AG09319 (cell line): ENCODE data around the gene ZIC4.

Source experiments
- DNase-seq: peaks from one replicate; pipeline ENCODE4 v3.0.0-alpha.2; 2010; ENCODE audit warnings: low read depth; ENCODE audit errors: extremely low read depth
- CTCF ChIP-seq: IDR thresholded peaks from 2 replicates; pipeline ENCODE4 v1.5.1; 2011; ENCODE audit warnings: low read depth, mild to moderate bottlenecking, inconsistent platforms, low read length, moderate library complexity

ZIC4 gene

GRCh38 chr3:147412917-147413685, 6.8 kb upstream of the ZIC4 start:
- TF ChIP-seq CTCF = no peak
- no peak for DNase-seq

DNA sequence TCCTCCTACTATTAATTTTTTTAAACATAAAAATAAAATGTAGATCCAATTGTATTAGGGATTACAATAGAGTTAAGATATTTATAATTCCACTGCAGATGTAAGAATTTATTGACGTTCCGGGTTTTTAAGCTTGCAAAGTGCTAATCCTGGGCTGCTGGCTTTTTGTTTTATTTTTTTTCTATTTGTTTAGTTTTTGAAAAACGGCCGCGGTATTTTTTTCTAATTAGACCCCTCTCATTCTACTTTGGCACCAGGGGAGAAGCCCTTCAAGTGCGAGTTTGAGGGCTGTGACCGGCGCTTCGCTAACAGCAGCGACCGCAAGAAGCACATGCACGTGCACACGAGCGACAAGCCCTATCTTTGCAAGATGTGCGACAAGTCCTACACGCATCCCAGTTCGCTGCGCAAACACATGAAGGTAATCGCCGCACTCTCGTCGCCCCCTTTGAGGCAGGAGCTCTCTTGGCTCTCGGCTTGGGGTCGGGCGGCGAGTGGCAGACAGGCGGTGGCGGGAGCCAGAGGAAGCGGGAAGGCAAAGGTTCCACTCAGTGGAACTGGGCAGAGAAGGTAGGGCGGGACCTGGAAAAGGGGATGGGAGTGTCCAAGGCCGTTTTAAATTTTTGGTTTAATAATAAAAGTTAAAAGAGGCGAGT, 6.0 kb upstream of the ZIC4 start:
- TF ChIP-seq CTCF = no peak
- DNase-seq = no peak

DNA sequence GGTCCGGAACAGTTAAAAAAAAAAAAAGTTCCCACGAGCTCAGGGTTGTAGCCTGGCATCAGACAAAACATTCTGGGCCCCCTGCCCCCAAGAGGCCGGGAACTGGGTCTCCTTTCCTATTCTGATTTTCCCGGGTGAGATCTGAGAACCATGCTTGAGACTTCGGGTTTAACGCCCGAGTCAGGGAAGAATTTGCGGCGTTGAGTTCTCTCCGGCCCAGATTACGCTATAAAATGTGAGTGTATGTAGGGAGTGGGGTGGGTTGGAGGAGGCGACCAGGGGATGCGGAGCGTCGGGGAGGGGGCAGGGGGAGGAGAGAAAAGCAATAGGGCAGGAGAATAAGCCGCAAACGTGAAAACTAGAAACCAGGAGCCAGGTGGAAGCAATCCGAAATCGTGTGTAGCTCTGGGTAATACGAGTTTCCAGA, 5.5 kb upstream of the ZIC4 start:
- TF ChIP-seq CTCF = no peak
- DNase-seq = no peak

GRCh38 chr3:147411238-147411814, 5.0 kb upstream of the ZIC4 start:
- TF ChIP-seq CTCF = no peak
- no peak for DNase-seq

- DNase-seq = no peak
- no peak for TF ChIP-seq CTCF
These were observed 4.3 kb upstream of the ZIC4 start for GRCh38 chr3:147410526-147411237.

GRCh38 chr3:147410116-147410525, 3.8 kb upstream of the ZIC4 start:
- DNase-seq = no peak
- TF ChIP-seq CTCF = no peak
